GM18498 (cell line): Measurements from ENCODE around the gene AKAP6.

Experiments used
- ATAC-seq: cut with Tn5 transposase; IDR thresholded peaks from one replicate; pipeline ENCODE4 v1.9.1; 2021; ENCODE audit warnings: mild to moderate bottlenecking, moderate library complexity; ENCODE audit not compliant: unreplicated experiment

The AKAP6 gene

GRCh38 chr14:32476532-32476931, 147.4 kb downstream of the AKAP6 start:
- no peak for ATAC-seq

- ATAC-seq: no peak
These were observed 148.3 kb downstream of the AKAP6 start for GRCh38 chr14:32477396-32477795.

- no peak for ATAC-seq
These were observed 149.0 kb downstream of the AKAP6 start for GRCh38 chr14:32478050-32478449.

- no peak for ATAC-seq
These were observed 151.2 kb downstream of the AKAP6 start for GRCh38 chr14:32480337-32480736.

- no peak for ATAC-seq
These were observed 152.6 kb downstream of the AKAP6 start for GRCh38 chr14:32481707-32482106.

- no peak for ATAC-seq
These were observed 162.4 kb downstream of the AKAP6 start for GRCh38 chr14:32491416-32492016.

GRCh38 chr14:32492457-32492856, 163.4 kb downstream of the AKAP6 start:
- no peak for ATAC-seq

- no peak for ATAC-seq
These were observed 165.7 kb downstream of the AKAP6 start for GRCh38 chr14:32494609-32495434.

GRCh38 chr14:32495435-32495734, 166.3 kb downstream of the AKAP6 start:
- no peak for ATAC-seq

- ATAC-seq: no peak
These were observed 168.2 kb downstream of the AKAP6 start for GRCh38 chr14:32497248-32497647.

- no peak for ATAC-seq
These were observed 178.2 kb downstream of the AKAP6 start for GRCh38 chr14:32507029-32507984.

- ATAC-seq: no peak
These were observed 179.2 kb downstream of the AKAP6 start for GRCh38 chr14:32508281-32508680.

- no peak for ATAC-seq
These were observed 180.6 kb downstream of the AKAP6 start for GRCh38 chr14:32509632-32510187.

- no peak for ATAC-seq
These were observed 181.7 kb downstream of the AKAP6 start for GRCh38 chr14:32510815-32511214.

GRCh38 chr14:32512348-32512747, 183.2 kb downstream of the AKAP6 start:
- no peak for ATAC-seq

GRCh38 chr14:32512813-32513212, 183.7 kb downstream of the AKAP6 start:
- no peak for ATAC-seq

GRCh38 chr14:32513571-32514009, 184.5 kb downstream of the AKAP6 start:
- no peak for ATAC-seq

- no peak for ATAC-seq
These were observed 185.1 kb downstream of the AKAP6 start for GRCh38 chr14:32514236-32514635.

- ATAC-seq: no peak
These were observed 185.6 kb downstream of the AKAP6 start for GRCh38 chr14:32514681-32515080.

GRCh38 chr14:32524609-32525375, 195.7 kb downstream of the AKAP6 start:
- no peak for ATAC-seq
